Esophagus mucosa (tissue), 1 donor: Measurements from ENCODE around the gene PSMD5. TPM values are rescaled to one million over a fixed set of nuclear protein-coding genes. Genes with fewer than 3 reads are reported as not detected.

ENCODE experiments used
- ATAC-seq: fragments of 200-7000 bp; cut with Tn5 transposase; one replicate; pipeline ENCODE4 v1.9.1; 2020
- total RNA-seq: library from RNA; stranded (reverse); gene quantifications from one replicate; pipeline ENCODE4 v1.2.4, GENCODE V29; 2023
- donor health status: DM: yes; HTN: yes; CAD: no.

Gene PSMD5
- total RNA-seq, 1 donor from 2014 or later: 45.2 TPM

GRCh38 chr9:120874226-120875194, 31.8 kb upstream of the PSMD5 start:
- no peak for ATAC-seq

GRCh38 chr9:120873512-120873911, 30.8 kb upstream of the PSMD5 start:
- no peak for ATAC-seq

DNA sequence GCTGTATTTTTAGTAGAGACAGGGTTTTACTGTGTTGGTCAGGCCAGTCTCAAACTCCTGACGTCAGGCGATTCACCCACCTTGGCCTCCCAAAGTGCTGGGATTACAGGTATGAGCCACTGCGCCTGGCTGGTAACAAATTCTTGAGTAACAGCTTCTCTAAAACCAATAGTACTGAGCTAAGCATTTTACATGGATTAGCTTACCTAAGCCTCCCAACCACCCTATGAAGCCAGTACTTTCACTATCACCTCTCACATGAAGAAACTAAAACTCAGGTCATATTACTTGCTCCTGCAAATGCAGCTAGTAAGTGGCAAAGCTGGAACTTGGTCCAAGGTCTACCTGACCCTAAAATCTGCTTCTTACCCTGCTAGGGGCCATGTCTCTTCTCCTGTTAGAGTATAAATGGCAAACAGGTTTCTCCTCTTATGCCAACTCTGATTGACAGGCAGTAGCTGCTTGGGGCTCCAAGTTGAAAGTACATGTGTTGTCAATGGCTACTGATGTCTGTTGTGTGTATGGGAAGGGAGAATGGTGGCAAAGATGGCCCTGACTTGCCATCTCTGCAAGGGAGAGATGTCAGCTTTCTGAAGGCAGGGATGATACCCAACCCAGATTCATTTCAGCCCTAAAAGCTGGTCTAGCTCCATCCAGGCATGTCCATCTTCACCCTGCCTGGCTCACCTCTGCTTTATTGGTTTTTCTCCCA, 30.2 kb upstream of the PSMD5 start:
- ATAC-seq: no peak

DNA sequence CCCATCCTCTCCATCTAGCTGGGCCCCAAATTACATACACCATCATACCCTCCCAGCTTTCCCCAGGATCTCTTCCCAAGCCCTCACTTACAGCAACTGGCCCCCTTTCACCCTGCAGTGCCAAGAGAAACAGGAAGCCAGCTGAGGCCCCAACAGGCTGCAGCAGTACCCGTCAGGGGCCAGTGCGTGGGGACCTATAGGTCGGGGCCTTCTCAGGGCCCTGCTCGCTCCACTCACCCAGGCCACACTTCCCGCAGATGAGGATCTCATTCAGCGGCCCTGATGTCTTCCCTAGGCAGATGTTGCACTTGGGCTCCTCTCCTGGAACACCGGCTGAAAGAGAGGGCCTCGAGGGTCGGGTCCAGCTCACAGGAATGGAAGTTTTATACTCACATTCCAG, 27.5 kb upstream of the PSMD5 start:
- ATAC-seq: no peak

DNA sequence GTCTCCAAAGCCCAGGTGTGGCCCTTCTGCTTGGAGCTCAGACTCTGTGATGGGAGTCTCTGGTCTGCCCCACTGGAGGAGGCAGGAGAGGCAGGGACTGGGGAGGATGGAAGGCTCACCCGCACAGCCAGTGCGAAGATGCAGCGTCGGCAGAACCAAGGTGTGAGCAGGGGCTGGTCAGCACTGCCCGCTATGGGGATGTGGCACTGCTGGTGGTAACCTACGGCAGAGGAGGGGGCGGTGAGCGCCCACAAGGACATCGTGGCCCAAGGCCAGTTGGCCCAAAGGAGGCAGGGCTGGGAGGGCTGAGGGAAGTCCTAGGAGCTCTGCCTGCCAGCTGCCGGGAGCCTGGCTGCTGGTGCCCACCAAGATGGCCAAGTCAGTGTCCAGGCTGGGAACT, 27.0 kb upstream of the PSMD5 start:
- ATAC-seq: no peak

DNA sequence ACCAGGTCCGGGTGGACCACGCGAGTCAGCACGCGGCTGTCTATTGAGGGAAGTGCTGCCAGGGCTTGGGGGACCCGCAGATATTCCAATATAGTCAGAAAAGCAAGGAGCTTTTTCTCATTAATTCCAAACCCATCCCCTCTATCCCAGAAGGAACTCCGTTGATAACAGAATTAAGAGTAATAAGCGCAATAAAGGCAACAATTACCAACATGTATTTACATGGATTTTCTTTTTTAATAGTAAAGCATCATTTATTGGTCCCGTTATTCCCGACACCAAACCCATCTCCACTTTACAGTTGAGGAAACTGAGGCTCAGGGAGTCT, 26.6 kb upstream of the PSMD5 start:
- ATAC-seq: no peak

- ATAC-seq: peak; percentile 98
These were observed 26.1 kb upstream of the PSMD5 start for GRCh38 chr9:120868676-120869359.

GRCh38 chr9:120868339-120868675, 25.6 kb upstream of the PSMD5 start:
- ATAC-seq: no peak

DNA sequence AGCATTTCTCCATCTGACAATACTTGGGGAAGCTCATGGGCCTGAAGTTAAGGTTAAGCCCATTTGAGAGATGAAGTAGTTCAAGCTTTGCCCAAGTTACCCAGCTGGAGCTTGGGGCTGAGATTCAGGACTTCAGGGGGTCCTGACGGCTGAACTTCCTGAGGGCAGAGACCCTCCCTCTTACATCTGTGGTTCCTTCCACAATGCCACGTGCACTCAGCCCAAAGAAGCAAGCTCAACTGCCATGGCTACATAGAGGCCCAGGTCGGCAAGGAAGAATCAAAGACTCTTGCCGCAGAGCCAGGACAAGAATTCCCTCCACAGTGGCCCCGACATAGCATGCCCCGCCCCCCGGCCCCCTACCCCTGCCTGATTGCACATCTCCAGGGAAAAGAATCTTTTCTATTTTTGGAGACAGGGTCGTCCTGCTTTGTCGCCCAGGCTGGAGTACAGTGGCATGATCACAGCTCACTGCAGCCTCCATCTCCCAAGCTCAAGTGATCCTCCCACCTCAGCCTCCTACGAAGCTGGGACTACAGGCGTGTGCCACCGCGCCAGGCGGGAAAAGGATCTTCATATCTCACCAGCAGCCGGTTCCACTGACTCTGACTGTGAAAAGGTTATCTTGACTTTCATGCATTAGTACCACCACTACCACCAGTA, 25.1 kb upstream of the PSMD5 start:
- no peak for ATAC-seq

DNA sequence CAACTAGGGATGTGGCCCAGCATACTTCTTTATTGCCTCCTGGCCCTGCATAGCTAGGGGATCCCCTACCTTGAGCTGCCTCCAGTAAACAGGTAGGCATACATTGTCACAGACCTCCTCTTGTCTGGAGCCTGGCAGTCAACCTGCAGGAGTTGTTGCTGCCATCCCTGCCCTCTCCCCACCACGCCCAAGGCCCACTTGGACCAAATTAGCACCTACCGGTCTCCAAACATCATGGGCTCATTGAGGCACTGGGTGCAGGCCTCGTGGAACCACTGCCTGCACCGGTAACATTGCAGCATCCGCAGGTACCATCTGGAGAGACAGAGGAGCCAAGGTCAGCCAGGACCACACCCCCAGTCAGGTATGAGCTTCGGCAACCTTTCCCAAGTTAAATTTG, 23.9 kb upstream of the PSMD5 start:
- no peak for ATAC-seq

GRCh38 chr9:120865809-120866208, 23.1 kb upstream of the PSMD5 start:
- no peak for ATAC-seq

DNA sequence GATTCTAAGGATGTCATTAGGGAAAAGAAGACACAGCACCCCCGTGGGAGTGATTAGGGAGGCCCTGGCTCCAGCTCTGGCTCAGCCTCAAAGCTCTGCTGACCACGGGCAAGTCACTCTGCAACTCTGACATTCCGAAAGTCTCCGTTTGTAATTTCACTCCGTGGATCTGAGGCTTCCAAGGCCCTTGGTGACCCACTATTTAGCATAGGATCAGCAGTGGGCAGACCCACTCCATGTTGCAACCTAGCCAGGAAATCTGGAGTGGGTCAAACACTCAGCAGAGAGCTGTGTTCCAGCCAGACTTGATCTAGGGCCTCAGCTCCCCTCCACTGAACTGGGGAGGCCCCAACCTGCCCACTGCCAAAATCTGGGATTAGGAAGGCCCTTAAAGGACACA, 22.5 kb upstream of the PSMD5 start:
- no peak for ATAC-seq

DNA sequence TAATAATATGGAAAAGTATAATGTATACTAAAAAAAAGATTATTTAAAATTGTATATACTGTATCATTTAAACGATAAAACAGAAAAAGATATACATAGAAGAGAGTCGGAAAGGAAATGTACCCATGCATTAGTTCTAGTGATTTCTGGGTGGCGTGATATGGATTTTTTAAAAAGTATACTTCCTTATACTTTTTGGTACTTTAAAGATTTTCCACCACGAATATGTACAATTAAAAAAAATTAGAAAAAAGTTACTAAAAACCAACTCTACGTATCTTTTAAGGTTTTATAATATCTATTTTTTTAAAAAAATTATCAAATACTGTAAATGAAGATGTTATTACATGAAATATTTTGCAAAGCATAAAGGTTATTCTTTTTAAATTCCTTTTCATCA, 22.0 kb upstream of the PSMD5 start:
- no peak for ATAC-seq

- ATAC-seq: no peak
These were observed 21.1 kb upstream of the PSMD5 start for GRCh38 chr9:120863833-120864232.

- ATAC-seq: no peak
These were observed 19.7 kb upstream of the PSMD5 start for GRCh38 chr9:120862452-120862851.

- no peak for ATAC-seq
These were observed 19.2 kb upstream of the PSMD5 start for GRCh38 chr9:120861935-120862334.

GRCh38 chr9:120860083-120860482, 17.4 kb upstream of the PSMD5 start:
- ATAC-seq: no peak

- no peak for ATAC-seq
These were observed 16.6 kb upstream of the PSMD5 start for GRCh38 chr9:120859361-120859760.

DNA sequence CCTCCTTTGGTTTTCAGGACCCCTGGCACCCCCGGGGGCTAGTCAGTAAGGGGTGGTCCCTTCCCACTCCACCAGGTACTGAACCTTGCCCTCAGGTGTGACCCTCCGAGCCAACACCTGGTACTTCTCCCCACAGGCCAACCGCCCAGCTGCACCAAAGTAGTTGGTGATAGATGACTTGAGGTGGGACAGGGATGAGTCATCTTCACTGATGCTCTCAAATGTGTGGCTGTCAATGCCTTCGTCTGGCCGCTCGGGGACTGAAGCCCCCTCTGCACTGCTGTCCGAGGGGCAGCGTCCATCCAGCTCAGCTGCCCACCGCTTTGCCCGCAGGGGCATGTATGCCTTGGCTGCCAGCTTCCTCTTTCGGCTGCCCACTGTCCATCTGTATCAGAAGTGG, 15.2 kb upstream of the PSMD5 start:
- ATAC-seq: no peak

DNA sequence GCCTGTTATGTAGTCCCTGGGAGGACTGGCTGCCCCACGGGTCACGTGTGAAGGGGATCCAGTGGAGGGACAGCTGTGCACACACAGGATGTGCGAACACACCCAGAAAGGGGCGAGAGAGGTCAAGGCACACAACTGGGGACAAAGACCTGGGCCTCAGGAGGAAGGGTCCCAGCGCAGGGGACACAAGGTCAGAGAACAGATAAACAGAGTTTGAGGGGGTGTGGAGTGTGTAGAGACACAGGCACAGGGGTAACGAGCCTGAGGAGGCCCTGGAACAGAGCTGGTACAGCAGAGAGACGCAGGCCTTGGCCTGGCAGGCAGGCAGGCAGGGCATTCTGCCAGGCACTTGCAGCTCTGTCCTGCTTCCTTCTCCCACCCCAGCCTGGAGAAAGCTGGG, 14.8 kb upstream of the PSMD5 start:
- no peak for ATAC-seq

GRCh38 chr9:120856700-120857099, 14.0 kb upstream of the PSMD5 start:
- ATAC-seq: peak; percentile 37

DNA sequence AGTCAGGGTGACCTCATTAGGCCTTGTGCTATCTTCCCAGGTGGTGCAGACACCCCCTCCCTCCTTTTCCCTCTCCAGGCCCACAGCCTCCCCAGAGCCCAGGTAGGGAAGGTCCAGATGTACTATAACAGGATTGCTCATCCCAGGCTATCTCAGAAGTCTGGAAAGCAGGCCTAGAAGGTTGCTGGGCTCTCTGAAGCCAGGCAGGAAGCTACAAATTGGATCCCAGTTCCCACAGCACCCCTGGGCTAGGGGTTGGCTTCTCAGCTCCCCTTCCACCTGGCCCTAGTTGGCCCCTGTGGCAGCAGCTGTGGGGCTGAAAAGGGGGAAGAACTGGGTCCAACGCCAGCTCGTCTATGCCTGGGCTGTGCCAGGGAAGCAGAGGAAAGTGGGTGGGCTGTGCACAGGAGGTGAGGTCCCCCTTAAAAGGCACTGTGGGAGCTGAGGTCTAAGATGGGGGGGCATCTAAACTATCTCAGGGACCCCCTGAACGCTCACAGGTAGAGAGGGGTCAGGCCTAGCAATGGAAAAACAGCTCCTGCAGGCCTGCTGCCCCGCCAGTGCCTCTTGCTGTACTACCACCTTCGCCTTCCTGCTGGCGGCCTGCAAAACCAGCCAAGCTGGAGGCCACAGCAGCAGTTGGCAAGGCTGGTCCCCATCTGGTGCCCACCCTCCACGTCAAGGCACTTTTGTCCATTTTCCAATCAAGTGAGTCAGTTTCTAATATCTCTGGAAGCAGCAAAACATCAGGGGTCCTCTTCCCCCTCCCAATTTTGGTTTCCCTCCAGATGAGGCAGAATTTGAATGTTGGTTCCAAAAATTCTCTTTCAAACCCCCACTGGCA, 13.3 kb upstream of the PSMD5 start:
- ATAC-seq: no peak
